ENCODE measurements around the gene SCD5.

- TF ChIP-seq CTCF (conservative IDR thresholded peaks at IDR 0.05; ENCODE audit: low read depth, low read length) (no peak), POLR2A (IDR thresholded peaks at IDR 0.05; ENCODE audit: low read depth, low read length) (no peak), FOS (IDR thresholded peaks at IDR 0.05; ENCODE audit: low read depth, low read length) (no peak), SMC3 (IDR thresholded peaks at IDR 0.05; ENCODE audit: low read depth, low read length) (no peak), RAD21 (IDR thresholded peaks at IDR 0.05; ENCODE audit: low read length) (no peak), MAFK (IDR thresholded peaks at IDR 0.05; ENCODE audit: low read depth, low read length) (no peak), USF2 (IDR thresholded peaks at IDR 0.05; ENCODE audit: low read depth, low read length) (no peak)
Measured at GRCh38 chr4:82798168-82799005, at the start of gene SCD5.

Data from IMR-90 (cell line).